Activated CD8-positive, alpha-beta memory T cell treated with anti-CD3 and anti-CD28 coated beads for 4 hours (primary cell): ENCODE results near the gene TSHZ2.

Source experiments
- DNase-seq, 2 donors: peaks; one replicate each; pipeline ENCODE4 v3.0.0-alpha.2; 2020; ENCODE audit warnings: low read depth in 2 of 2

Gene TSHZ2

DNA sequence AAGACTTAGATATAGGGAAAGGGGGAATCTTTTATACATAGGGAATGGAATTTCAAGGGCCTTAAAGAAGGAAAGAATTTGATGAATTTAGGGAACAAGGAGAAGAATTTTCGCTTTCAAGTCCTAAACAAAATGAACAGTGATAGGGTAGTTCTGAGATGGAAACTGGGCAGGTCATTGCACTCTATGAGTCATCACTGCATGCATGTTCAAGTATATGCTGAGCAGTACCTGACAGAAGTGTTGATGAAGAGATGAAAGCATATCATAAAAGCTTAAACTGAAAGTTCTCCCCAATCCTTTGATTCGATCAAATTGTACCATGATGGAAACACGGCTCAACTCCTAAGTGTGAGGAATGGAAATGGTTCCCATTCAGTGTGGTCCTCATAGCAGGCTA lies 271.0 kb downstream of the TSHZ2 start:
- no peak for DNase-seq

DNA sequence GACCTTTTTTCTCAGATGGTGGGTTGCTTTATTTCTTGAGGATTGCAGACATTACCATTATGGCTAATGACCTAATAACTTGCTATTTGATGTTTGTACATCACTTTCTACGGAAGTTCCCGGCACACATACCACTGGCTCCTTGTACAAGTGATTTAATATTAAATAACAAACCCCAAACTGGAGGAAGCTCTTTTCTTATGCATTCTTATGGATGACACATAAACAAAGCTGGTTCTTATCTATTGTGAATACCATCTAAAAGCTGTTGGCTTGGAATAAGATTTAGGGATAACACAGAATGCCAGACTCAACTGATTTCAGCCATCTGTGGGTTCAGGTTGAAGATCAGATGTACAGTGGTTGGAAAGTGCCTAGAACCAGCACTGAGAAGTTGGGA lies 272.6 kb downstream of the TSHZ2 start:
- no peak for DNase-seq

DNA sequence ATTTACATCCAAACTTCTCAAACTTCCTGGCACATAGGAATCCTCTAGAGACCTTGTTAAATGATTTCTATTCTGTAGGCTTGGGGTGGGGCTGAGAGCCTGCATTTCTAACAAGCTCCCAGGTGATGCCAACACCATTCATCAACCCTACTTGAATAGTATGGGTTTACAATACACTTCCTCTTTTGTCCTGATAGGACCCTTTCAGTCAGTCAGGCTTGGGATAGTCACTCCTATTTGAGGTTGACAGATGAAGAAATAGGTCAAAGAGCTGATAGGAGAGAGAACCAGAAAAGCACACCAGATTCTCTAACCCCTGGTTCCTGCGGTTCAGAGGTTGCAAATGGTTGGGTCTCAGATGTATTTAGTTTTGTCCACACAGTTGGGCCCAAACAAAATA lies 273.4 kb downstream of the TSHZ2 start:
- DNase-seq, result no peak

DNA sequence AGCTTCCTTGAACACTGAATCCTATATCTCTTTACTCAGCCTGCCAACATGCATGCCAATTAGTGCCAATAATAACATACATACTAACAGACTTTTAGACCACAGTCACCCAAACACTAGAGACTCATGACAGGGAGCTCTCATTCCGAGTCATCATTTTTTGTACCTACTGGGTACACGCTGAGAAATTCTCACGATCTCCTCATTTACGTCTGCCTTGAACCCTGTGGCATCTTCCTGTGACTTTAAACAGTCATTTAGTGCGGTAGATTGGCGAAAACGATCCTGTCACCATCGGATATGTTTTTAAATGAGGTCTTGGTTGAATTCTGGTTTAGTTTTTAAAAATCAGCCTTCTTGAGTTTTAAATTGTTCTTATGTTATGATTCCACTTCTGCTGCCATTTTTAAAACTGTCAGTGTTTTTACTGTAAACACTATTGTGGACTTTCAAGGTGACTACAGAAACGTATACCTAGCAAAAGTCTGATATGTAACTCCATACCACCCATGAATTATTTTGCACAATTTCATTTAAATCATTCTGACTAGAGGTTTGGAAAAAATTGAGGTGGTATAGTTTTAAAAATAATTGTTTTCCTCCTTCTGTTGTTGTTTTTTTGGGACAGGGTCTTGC lies 275.4 kb downstream of the TSHZ2 start:
- DNase-seq, result no peak

DNA sequence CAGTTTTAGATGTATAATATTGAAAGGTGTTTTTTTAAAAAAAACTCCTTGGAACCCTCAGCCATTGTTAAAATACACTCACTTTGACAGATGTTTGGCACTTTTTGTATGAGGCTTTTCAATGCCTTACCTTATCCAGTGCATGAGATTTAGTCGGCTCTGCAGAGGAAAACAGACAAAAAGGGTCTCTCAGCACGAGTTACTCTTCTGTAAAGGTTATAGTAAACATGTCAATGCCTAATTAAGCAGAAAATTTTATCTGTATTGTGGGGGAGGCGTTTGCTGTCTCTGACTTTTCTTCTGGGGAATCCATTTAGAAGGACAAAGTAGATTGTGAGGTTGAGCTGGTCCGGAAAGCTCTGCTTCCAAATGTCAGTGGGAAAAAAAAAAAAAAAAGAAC lies 278.3 kb downstream of the TSHZ2 start:
- DNase-seq, result no peak

DNA sequence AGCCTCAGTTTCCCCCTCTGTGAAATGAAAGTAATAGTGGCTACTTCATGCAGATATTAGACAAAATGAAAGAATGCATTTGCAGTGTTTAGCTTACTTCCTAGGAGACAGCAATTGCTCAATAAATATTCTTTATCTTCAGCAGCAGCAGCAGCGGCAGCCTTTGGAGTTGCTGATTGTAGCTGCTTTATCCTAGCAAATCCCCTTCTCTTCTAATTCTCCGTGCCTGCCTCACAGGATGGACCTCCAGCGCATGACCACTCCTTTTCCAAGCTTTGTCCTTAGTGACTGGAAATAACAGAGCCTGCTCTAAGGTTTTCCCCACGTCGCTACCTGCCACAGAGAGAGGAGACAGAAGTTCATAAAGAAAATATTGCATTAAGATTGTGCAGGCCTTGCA lies 279.8 kb downstream of the TSHZ2 start:
- no peak for DNase-seq

DNA sequence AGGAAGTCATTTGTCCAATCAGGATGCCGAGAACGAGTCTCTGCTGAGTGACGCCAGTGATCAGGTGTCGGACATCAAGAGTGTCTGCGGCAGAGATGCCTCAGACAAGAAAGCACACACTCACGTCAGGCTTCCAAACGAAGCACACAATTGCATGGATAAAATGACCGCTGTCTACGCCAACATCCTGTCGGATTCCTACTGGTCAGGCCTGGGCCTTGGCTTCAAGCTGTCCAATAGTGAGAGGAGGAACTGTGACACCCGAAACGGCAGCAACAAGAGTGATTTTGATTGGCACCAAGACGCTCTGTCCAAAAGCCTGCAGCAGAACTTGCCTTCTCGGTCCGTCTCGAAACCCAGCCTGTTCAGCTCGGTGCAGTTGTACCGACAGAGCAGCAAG lies 281.5 kb downstream of the TSHZ2 start:
- no peak for DNase-seq

DNA sequence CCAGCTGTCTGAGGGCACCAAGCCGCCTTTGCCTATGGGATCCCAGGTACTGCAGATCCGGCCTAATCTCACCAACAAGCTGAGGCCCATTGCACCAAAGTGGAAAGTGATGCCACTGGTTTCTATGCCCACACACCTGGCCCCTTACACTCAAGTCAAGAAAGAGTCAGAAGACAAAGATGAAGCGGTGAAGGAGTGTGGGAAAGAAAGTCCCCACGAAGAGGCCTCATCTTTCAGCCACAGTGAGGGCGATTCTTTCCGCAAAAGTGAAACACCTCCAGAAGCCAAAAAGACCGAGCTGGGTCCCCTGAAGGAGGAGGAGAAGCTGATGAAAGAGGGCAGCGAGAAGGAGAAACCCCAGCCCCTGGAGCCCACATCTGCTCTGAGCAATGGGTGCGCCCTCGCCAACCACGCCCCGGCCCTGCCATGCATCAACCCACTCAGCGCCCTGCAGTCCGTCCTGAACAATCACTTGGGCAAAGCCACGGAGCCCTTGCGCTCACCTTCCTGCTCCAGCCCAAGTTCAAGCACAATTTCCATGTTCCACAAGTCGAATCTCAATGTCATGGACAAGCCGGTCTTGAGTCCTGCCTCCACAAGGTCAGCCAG lies 283.0 kb downstream of the TSHZ2 start:
- DNase-seq, result no peak

DNA sequence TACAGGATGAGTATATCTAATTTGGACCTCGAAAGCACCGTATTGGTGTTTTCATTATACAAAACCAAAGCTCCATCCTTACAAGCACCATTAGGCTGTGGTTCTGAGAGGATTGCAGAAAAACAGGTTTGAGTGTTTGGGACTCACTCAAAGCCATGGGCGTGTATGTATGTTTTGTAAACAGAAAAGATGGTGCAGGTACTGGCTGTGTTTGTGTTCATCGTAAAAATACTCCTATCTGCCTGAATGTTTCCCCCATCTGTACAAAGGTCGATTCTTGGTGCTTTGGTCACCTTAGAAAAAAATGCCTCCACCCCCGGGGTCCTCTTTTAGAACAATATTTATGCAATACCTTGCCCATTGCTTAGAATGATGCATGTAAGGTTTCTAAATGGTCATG lies 286.6 kb downstream of the TSHZ2 start:
- DNase-seq, result no peak

DNA sequence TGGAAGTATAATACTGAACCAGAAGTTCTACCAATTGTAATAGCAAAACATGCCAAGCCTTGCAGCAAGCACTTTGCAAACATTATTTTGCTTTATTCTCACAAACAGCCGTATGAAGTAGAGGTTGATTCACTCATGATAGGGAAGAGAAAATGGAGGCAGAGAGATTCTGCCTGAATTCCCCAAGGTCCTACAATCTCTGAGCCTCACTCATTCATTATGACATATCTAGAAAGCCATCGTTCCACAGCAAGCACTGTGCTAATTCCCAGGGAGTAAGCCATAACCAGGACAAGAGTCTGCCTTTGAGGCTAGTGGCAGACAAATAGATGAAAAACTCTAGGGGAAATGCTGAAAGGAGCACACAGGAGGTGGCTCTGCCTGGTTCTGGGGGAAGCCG lies 288.0 kb downstream of the TSHZ2 start:
- no peak for DNase-seq

DNA sequence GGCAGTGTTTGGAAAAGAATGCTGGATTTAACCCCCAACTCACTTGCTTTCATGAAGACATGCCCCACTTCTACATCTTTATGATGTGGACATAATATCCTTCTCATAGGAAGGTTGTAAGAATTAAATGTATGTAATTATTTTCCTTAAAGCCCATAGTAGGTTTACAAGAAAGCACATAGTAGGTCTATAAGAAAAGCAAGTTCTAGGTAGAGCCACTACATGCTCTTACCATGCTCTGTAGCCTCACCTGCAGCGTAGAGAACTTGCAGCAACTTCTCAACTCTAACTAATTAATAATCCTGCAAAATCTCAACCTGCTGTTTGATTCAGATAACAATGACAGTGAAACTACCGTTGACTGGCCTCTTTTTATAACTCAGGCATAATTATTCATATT lies 288.4 kb downstream of the TSHZ2 start:
- no peak for DNase-seq

DNA sequence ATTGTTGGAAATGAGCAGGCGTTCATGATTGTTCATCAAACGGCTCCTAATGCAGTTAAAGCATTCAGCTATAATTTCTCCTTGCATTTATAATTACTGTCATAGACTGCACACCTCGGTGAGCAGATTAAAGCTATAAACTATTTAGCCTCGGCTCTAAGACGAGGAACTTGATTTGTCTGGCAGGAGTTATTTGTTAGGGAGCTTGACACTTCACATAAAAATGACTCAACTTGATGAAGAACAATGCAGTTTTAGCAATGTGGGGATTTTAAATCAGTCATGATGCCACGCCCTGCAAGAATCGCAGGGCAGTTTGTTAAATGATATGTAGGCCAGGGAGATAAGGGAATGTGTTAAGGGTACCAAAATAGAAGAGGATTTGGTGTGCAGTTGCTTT lies 290.2 kb downstream of the TSHZ2 start:
- DNase-seq, result no peak

DNA sequence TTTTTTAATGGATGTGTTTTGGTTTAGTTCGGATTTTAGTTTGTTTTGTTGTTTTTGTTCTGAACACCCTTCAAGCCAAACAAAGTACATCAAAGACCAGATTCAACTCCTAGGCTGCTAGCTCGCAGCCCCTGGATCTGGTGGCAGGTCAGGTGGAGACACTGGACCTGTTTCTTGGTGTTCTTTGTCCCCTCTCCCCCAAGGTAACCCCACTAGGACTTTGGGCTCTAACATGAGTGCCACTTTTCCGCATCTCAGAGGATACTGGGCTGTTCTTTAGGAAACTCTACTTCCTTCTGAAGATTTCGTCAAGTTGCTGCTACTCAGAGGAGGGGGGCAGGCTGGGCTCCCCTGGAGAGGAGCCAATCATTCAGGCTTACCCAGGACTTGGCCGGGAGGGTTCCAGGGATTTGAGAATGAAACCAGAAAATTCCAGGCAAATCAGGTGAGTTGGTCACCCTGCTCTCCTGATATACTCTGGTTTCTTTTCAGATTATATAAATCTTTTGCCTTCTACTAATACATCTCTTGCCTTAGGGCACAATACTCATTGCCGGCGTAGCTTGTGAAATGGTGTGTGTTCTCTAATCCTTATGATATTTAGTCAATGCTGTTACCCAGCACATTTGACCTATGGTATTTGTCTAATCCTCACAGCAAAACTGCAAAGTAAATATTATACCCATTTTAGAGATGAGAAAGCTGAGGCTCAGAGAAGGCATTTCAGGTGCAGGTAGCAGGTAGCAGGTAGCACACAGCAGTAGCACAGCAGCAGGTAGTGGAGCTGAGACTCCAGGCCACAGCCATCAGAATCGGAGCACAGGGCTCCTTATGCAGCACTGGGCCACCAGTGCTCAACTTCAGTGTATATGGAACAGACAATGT lies 291.6 kb downstream of the TSHZ2 start:
- no peak for DNase-seq

DNA sequence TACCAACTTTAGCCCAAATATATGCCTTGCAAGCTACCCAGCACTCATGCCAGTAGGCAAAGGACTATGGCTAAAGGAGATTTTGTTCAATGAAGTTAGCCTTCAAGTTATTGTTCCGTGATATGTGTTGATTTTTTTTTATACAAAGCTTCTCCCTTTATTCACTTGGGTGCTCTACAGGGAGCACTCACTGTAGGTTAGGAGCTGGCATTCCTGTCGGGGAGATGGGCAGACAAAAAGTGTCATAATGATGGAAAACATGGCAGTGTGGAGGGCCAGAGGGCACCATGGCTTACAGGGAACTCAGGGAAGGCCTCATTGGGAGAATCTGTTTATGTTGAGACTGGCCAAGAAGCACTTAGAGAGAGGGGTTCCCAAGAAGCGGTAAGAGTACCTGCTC lies 292.4 kb downstream of the TSHZ2 start:
- DNase-seq, result no peak

DNA sequence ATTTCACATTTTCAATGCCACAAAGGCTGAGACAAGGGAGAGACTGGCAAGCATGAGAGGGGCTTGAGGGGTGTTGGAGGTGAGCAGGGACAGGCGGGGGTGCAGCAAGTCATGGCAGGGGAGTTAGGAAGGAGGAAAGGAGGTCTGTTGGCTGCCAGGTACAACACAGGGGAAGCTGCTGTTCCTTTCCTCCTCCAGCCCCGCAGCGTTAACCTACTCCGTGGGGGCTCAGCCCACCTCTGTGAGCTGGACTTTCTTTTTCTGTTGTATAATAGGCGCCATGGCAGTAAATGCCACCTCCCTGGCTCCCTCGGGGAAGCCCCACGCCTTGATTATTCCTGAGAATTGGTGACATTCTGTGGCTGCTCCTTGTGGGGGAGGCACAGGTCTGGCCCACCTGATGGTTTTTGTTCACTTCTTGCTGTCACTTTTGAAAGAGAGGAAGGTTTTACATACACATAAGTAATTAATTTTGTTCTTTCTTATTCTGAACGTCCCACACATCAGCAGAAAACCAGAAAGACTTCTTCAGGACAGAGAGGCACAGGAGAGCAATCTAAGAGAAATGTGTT lies 293.2 kb downstream of the TSHZ2 start:
- no peak for DNase-seq

DNA sequence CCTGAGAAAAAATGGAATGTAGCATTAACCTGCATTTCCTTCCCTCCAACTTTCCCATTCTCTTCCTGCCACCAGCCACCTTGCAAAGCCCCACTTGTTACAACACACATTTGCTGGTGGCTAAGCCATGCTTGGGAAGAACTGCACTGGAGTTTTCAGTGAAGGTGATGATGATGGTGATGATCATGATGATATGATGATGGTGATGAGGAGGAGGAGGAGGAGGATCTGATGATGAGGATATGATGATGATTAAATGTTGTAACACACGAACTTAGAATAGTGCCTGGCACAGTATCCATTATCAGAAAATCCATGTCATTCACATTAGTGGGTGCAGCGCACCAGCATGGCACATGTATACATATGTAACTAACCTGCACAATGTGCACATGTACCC lies 297.2 kb downstream of the TSHZ2 start:
- DNase-seq, result no peak

DNA sequence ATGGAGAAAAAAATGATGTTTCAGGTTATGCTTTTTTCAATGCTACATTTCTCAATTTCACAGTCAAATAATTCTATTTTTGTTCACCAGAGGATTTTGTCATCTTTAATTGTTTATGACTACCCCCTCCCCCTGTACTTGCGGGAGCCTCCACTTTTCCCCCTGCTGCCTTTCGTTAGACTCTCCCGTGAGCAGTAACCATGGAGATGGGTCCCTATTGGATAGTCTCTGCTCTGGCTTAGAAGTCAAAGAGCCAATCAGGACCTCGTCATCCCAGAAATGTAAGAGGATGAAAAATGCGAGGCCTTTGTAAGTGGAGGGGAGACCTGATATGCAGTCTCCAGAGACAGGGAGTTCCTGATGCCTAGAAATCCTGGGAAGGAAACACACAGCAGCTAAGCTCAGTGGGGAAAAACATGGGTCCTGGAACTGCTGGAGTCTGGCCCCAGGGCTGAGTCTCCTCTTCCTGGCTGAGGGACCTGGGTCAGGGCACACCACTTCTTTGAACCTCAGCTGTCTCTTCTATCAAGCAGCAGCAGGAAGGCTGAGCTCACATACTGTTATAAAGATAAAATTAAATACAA lies 298.7 kb downstream of the TSHZ2 start:
- no peak for DNase-seq

DNA sequence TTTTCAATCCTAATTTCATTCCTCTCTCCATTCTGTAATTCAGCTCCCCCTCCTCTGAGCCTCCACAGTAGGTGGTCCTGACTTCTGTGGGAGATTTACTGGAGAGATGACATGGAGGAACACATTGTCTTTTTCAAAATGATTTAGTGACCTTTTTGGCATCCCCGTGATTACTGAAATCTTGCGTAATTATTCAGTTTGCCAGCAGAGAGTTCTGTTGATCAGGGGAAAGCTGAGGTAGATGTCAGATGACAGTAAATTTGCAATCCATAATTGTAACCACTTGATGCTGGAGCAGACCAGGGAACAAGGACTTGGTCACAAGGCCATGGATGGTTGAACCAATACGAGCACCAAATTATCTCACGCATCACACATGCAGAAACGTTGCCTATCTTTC lies 302.2 kb downstream of the TSHZ2 start:
- no peak for DNase-seq

DNA sequence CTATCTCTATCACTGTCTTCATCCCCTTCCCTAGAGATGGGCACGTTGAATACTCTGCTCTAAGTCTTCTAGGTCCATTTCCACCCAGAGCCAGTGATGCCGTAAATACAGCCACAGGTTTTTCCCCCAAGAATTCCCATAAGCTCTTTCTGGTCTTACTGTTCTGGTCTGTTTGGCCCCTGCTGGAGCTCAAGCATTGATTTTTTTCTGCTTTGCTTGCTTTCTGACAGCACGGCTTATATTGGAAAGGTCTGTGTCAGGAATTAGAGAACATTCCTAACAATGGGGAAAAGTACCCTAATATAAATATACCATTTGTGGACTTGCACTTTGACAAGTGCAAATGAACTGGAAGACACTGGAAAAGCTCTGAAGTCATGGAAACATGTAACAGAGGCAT lies 302.6 kb downstream of the TSHZ2 start:
- DNase-seq, result no peak

DNA sequence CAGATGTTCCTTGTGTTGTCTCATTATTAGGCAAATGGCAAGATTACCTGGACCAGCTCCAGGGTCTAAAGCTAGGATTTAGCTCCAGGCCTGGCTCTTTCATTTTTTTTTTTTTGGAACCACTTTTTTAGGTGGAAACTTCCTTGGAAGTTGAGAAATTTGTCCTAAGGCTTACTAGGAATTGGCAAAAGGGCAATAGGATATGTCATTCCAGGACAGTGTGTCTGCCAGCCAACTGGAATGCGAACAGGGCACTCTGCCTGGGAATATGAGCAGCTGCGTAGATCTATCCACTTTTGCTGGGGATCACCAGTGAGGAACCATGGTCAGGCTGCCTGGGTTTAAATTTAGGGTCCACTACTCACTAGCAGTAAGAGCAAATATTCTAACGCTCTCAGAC lies 304.0 kb downstream of the TSHZ2 start:
- DNase-seq, result no peak

DNA sequence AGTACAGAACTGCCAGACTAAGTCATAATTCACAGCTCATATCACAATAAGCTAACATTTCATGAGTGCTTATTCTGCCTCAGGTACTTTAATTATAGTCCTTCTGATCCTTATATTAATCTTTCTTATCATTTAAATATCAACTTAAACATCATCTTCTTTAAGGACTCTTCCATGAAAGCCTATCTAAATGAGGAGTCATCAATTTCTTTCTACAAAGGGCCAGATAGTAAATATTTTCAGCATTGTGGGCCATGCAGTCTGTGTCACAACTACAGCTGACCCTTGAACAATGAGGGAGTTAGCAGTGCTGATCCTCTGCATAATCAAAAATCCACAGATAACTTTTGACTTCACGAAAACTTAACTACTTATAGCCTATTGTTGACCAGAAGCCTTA lies 306.4 kb downstream of the TSHZ2 start:
- DNase-seq, result no peak

DNA sequence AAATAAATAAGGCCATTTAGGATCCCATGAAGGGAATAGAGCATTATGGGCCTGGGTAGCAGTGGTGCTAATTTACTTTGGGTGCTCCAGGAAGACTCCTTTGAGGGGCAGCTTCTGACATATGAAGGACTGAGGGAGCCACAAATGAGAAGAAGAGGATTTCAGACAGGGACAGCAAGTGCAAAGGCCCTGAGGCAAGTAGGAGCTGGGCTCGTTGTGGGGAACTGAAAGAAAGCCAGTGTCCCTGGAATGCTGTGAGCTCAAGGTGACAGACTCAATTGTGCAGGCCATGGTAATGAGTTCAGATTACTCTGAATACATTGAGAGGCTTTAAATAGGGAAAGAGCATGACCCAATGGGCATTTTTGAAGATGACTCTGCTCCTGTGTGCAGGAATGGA lies 307.6 kb downstream of the TSHZ2 start:
- no peak for DNase-seq
